A549 (cell line): ENCODE measurements around the gene TEC.

Experiments
- NR3C1 ChIP-seq: fragments of >200 bp; sonication (Bioruptor Twin); formaldehyde crosslinking; IDR thresholded peaks from 3 replicates; pipeline ENCODE4 v1.6.1; 2017
- POLR2A ChIP-seq: IDR thresholded peaks from 2 replicates; pipeline ENCODE4 v1.6.1; 2012; ENCODE audit warnings: mild to moderate bottlenecking, low read length
- TF ChIP-seq, protein P1 (sequence below): fragments of >200 bp; sonication (Bioruptor Twin); formaldehyde crosslinking; IDR thresholded peaks from 3 replicates; pipeline ENCODE4 v1.5.1; 2016

DNA sequence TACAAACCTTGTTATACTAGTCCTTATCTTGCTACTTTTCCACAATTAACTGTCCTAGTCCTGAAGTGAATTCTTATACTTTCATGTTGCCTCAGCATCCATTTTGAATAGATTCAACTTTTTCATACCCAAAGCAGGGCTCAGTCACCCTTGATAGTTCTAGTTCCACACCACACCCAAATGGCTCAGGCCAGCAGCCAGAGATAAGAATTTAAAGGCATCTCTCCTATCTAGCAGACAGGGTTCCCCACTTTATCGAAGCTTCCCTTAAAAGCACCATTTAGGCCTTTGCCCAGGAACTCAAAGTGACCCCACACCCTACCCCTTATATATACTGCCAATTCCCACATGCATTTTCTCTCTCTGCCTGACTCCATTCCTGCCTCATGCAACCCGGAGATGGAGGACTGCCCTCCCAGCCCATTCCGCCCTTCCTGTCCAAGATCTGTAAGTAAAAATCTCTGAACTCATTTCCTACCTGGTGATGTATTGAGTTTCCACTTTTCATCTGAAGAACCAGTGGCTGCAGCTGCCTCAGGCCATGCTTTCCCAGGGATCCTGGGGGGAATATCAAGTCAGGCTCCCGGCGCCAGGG is 71.9 kb downstream of the TEC start:
- TF ChIP-seq, protein P1, sequence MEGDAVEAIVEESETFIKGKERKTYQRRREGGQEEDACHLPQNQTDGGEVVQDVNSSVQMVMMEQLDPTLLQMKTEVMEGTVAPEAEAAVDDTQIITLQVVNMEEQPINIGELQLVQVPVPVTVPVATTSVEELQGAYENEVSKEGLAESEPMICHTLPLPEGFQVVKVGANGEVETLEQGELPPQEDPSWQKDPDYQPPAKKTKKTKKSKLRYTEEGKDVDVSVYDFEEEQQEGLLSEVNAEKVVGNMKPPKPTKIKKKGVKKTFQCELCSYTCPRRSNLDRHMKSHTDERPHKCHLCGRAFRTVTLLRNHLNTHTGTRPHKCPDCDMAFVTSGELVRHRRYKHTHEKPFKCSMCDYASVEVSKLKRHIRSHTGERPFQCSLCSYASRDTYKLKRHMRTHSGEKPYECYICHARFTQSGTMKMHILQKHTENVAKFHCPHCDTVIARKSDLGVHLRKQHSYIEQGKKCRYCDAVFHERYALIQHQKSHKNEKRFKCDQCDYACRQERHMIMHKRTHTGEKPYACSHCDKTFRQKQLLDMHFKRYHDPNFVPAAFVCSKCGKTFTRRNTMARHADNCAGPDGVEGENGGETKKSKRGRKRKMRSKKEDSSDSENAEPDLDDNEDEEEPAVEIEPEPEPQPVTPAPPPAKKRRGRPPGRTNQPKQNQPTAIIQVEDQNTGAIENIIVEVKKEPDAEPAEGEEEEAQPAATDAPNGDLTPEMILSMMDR: no peak
- no peak for TF ChIP-seq NR3C1
- TF ChIP-seq POLR2A: no peak
